ENCODE results near the gene PACRG. TPM values are rescaled to one million over a fixed set of nuclear protein-coding genes. Genes with fewer than 3 reads are reported as not detected.

Gene PACRG
- total and polyA plus RNA-seq, 10 of the 15 experiments (the other 5 are each of a cell fraction or from before 2014, with no cell fraction given) = not detected

DNA sequence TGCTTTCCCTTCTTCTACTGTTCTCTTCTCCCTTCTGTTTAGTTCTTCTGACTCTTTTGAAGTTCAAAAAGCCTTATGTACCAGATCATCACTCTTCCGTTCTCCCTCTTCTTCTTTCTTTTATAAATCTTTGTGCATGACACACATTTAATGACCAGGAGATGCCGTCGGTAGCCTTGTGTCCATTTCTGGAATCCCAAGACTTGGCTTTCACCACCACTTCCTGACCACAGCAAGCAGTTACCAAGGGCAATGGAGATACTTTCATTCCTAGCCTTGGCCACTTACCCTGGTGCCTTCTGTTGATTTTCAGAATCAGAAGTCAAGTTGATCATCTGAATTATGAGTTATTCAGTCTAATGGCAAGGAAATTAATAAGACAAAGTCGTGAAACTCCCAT is 418.3 kb downstream of the PACRG start:
- WGBS (ENCODE audit: insufficient coverage, insufficient replicate concordance, low lambda C conversion rate, missing lambda C conversion rate) = 65% methylated on average over 4 of the region's 4 CpGs
- H4K20me1 ChIP-seq (ENCODE audit: control insufficient read depth, insufficient read depth) = no peaks in the 10 kb centered on the region
- H3K79me2 ChIP-seq (ENCODE audit: control insufficient read depth, insufficient read depth, low read length) = no peaks in the 10 kb centered on the region
- ChIA-PET SMC1A (ENCODE audit: uncharacterized antibody, unreplicated experiment) (no interaction called here), RAD21 (ENCODE audit: unreplicated experiment) (no interaction called here), CTCF (no interaction called here), POLR2A (no interaction called here)
- peaks cover 0 to 1% of the 10 kb centered on the region in 2 experiments; a peak in 2 of 4 replicates for H3K27me3 ChIP-seq (replicated peaks in 1 of 2; ENCODE audit: control insufficient read depth in 2 of 2, insufficient read depth in 2 of 2, low read length in 1 of 2)
- no TSS peak for BruUV-seq (replicated peaks)
- no peaks in the 10 kb centered on the region for H3K9me3 ChIP-seq (replicated peaks; ENCODE audit: control insufficient read depth, insufficient read depth, low read length)
- no peaks in the 10 kb centered on the region for H3K36me3 ChIP-seq (ENCODE audit: control insufficient read depth in 2 of 2, insufficient read depth in 2 of 2, low read length in 1 of 2)
- ATAC-seq = no peak
- TF ChIP-seq POLR2AphosphoS5 (IDR thresholded peaks at IDR 0.05; ENCODE audit: low read length) = no peak
- no peak for TF ChIP-seq EP300 (IDR thresholded peaks at IDR 0.05; ENCODE audit: borderline replicate concordance in 1 of 2, control insufficient read depth in 1 of 2, low read depth in 2 of 2, low read length in 2 of 2)
- TF ChIP-seq FOXM1 (IDR thresholded peaks at IDR 0.05; ENCODE audit: low read depth, low read length) = no peak
- TF ChIP-seq BRCA1 (IDR thresholded peaks at IDR 0.05; ENCODE audit: low read depth, low read length) = no peak
- TF ChIP-seq SIX5 (IDR thresholded peaks at IDR 0.05; ENCODE audit: low read depth, low read length, severe bottlenecking) = no peak
- TF ChIP-seq HDAC2 (IDR thresholded peaks at IDR 0.05) = no peak
- no peak for TF ChIP-seq ZNF207 (IDR thresholded peaks at IDR 0.05; ENCODE audit: borderline replicate concordance)
- no peak for TF ChIP-seq EZH2 (IDR thresholded peaks at IDR 0.05; ENCODE audit: borderline replicate concordance, control insufficient read depth, low read depth, low read length)
- FAIRE-seq = no peak
- H2AFZ ChIP-seq (ENCODE audit: control insufficient read depth, low read depth, low read length) = no peak overlapping the region
- H3K4me2 ChIP-seq (ENCODE audit: control insufficient read depth, insufficient read depth) = no peak overlapping the region
- no peak overlapping the region for H3K9ac ChIP-seq (ENCODE audit: control insufficient read depth, insufficient read depth, low read length)
- in situ Hi-C loops (cut with MboI) (no loop called here), intact Hi-C loops (cut with micrococcal nuclease; ENCODE audit: unreplicated experiment) (no loop called here)
- H3K27ac ChIP-seq (ENCODE audit: control insufficient read depth, insufficient read depth) = no peak overlapping the region
- H3K4me1 ChIP-seq (ENCODE audit: control insufficient read depth, insufficient read depth, low read length) = no peaks in the 10 kb centered on the region
- H3K4me3 ChIP-seq = no peak overlapping the region
- DNase-seq (ENCODE audit: low read depth, low spot score) = no peak

DNA sequence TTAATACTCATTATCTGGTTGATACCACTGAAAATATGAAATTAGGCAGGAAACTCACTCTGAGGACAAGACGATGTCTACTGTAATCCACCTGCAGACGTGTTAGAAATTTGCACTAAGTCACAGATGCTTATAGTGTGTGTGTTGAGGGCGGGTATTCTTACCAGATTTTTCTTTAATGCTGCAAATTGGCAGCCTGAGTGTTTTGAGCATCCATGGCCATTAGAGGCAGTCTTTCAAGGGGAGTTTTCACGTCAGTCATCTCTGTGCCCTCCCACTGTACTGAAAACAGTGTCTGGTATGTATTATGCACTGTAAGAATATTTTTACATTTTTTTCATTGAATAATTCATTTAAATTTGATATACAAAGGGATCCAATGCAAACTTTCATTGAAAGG is 420.2 kb downstream of the PACRG start:
- in situ Hi-C loops (cut with MboI) = no loop called here
- H3K79me2 ChIP-seq (ENCODE audit: control insufficient read depth, insufficient read depth, low read length) = no peaks in the 10 kb centered on the region
- H3K27me3 ChIP-seq (replicated peaks in 1 of 2; ENCODE audit: control insufficient read depth in 2 of 2, insufficient read depth in 2 of 2, low read length in 1 of 2) = peaks cover 0 to 1% of the 10 kb centered on the region in 2 experiments; a peak in 2 of 4 replicates
- ChIA-PET POLR2A (no interaction called here), SMC1A (ENCODE audit: uncharacterized antibody, unreplicated experiment) (no interaction called here), RAD21 (ENCODE audit: unreplicated experiment) (no interaction called here), CTCF (no interaction called here)
- ATAC-seq (no peak), FAIRE-seq (no peak), DNase-seq (ENCODE audit: low read depth, low spot score) (no peak)
- WGBS (ENCODE audit: insufficient coverage, insufficient replicate concordance, low lambda C conversion rate, missing lambda C conversion rate) = 2% methylated on average over 4 of the region's 4 CpGs
- no peaks in the 10 kb centered on the region for H3K36me3 ChIP-seq (ENCODE audit: control insufficient read depth in 2 of 2, insufficient read depth in 2 of 2, low read length in 1 of 2)
- no peak overlapping the region for H2AFZ ChIP-seq (ENCODE audit: control insufficient read depth, low read depth, low read length)
- H3K27ac ChIP-seq (ENCODE audit: control insufficient read depth, insufficient read depth) = no peak overlapping the region
- intact Hi-C loops (cut with micrococcal nuclease; ENCODE audit: unreplicated experiment) = no loop called here
- no peaks in the 10 kb centered on the region for H3K4me1 ChIP-seq (ENCODE audit: control insufficient read depth, insufficient read depth, low read length)
- H3K9ac ChIP-seq (ENCODE audit: control insufficient read depth, insufficient read depth, low read length) = no peak overlapping the region
- H4K20me1 ChIP-seq (ENCODE audit: control insufficient read depth, insufficient read depth) = no peaks in the 10 kb centered on the region
- H3K4me3 ChIP-seq = no peak overlapping the region
- H3K9me3 ChIP-seq (replicated peaks; ENCODE audit: control insufficient read depth, insufficient read depth, low read length) = no peaks in the 10 kb centered on the region
- no peak overlapping the region for H3K4me2 ChIP-seq (ENCODE audit: control insufficient read depth, insufficient read depth)
- no TSS peak for BruUV-seq (replicated peaks)
- TF ChIP-seq CEBPB (IDR thresholded peaks at IDR 0.05; ENCODE audit: borderline replicate concordance in 1 of 2, low read depth in 2 of 2, low read length in 2 of 2) (no peak), SIN3A (IDR thresholded peaks at IDR 0.05; ENCODE audit: low read depth, low read length) (no peak), NBN (IDR thresholded peaks at IDR 0.05) (no peak), HDAC6 (IDR thresholded peaks at IDR 0.05; ENCODE audit: unreplicated experiment) (no peak), ATF7 (IDR thresholded peaks at IDR 0.05; ENCODE audit: low read depth) (no peak), FOXM1 (IDR thresholded peaks at IDR 0.05; ENCODE audit: low read depth, low read length) (no peak), NRF1 (conservative IDR thresholded peaks at IDR 0.05; ENCODE audit: low read depth, low read length) (no peak), PAX8 (IDR thresholded peaks at IDR 0.05) (no peak)
- TF ChIP-seq, protein P1, sequence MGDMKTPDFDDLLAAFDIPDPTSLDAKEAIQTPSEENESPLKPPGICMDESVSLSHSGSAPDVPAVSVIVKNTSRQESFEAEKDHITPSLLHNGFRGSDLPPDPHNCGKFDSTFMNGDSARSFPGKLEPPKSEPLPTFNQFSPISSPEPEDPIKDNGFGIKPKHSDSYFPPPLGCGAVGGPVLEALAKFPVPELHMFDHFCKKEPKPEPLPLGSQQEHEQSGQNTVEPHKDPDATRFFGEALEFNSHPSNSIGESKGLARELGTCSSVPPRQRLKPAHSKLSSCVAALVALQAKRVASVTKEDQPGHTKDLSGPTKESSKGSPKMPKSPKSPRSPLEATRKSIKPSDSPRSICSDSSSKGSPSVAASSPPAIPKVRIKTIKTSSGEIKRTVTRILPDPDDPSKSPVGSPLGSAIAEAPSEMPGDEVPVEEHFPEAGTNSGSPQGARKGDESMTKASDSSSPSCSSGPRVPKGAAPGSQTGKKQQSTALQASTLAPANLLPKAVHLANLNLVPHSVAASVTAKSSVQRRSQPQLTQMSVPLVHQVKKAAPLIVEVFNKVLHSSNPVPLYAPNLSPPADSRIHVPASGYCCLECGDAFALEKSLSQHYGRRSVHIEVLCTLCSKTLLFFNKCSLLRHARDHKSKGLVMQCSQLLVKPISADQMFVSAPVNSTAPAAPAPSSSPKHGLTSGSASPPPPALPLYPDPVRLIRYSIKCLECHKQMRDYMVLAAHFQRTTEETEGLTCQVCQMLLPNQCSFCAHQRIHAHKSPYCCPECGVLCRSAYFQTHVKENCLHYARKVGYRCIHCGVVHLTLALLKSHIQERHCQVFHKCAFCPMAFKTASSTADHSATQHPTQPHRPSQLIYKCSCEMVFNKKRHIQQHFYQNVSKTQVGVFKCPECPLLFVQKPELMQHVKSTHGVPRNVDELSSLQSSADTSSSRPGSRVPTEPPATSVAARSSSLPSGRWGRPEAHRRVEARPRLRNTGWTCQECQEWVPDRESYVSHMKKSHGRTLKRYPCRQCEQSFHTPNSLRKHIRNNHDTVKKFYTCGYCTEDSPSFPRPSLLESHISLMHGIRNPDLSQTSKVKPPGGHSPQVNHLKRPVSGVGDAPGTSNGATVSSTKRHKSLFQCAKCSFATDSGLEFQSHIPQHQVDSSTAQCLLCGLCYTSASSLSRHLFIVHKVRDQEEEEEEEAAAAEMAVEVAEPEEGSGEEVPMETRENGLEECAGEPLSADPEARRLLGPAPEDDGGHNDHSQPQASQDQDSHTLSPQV (IDR thresholded peaks at IDR 0.05) = no peak
